K562 (cell line): ENCODE results near the gene SLC2A4. TPM values are rescaled to one million over a fixed set of nuclear protein-coding genes. Genes with fewer than 3 reads are reported as not detected.

Experiments used
- ATAC-seq: fragments of 200-7000 bp; cut with Tn5 transposase; 3 replicates; pipeline ENCODE4 v1.9.1; 2020; ENCODE audit warnings: moderate library complexity
- BruUV-seq: library from RNA; stranded (reverse); fragments of 400-500 nt; replicated peaks from 2 replicates; lab custom pipeline; 2021; lab: Mats Ljungman, UMichigan
- CTCF ChIA-PET: fragments of 300-600 bp; formaldehyde crosslinking; extraction: SDS; loops from one replicate; lab custom pipeline; 2021; ENCODE audit warnings: low intra/inter-chr PET ratio; lab: Yijun Ruan, JAX
- POLR2A ChIA-PET: fragments of 300-600, 350-650 bp; sonication (Branson Sonifier 250); formaldehyde crosslinking; extraction: SDS; loops from one replicate; lab custom pipeline; 2021; ENCODE audit warnings: antibody characterized with exemption, inconsistent platforms; lab: Yijun Ruan, JAX
- DNase-seq, 4 experiments: peaks; one replicate each; pipeline versions ENCODE4 v3.0.0 to v3.0.0-alpha.2; 2011 to 2018; ENCODE audit warnings: low spot score in 3 of 4, mixed read lengths in 3 of 4; ENCODE audit errors: extremely low read depth in 1 of 4
- FAIRE-seq: peaks from 2 replicates; lab custom pipeline; 2011; peaks lifted over from hg19 to GRCh38; lab: Jason Lieb, UNC
- H2AFZ ChIP-seq: 2 replicates; pipeline ENCODE4 v1.6.0; 2011; ENCODE audit warnings: low read depth, low read length, control low read depth, inconsistent platforms
- H3K27ac ChIP-seq: fragments of 200-600 bp; 3 replicates; pipeline ENCODE4 v1.8.0; 2011; ENCODE audit warnings: low read depth, mild to moderate bottlenecking, control low read depth, inconsistent platforms, low read length, moderate library complexity, mixed read lengths; ENCODE audit errors: extremely low read depth
- H3K27me3 ChIP-seq, 2 experiments: fragments of 300-600 bp in 1 of 2; 2 replicates in 1 of 2; 3 replicates in 1 of 2; pipeline versions ENCODE4 v1.6.0 to v1.8.0; 2011; ENCODE audit warnings: inconsistent platforms in 2 of 2, low read length in 2 of 2, mild to moderate bottlenecking in 1 of 2, mixed read lengths in 1 of 2, moderate library complexity in 1 of 2; ENCODE audit not compliant: control insufficient read depth in 2 of 2, insufficient read depth in 2 of 2
- H3K36me3 ChIP-seq: fragments of 300-600 bp; 3 replicates; pipeline ENCODE4 v1.8.0; 2011; ENCODE audit warnings: mild to moderate bottlenecking, low read length, inconsistent platforms; ENCODE audit not compliant: control insufficient read depth, insufficient read depth
- H3K4me1 ChIP-seq, 2 experiments: fragments of 200-600 bp in 1 of 2; replicated peaks in 1 of 2; 2 replicates in 1 of 2; 3 replicates in 1 of 2; pipeline versions ENCODE4 v1.5.1 to v1.8.0; 2011; ENCODE audit warnings: inconsistent platforms in 2 of 2, low read length in 2 of 2, mild to moderate bottlenecking in 1 of 2, mixed read lengths in 1 of 2, moderate library complexity in 1 of 2; ENCODE audit not compliant: control insufficient read depth in 2 of 2, insufficient read depth in 2 of 2
- H3K4me2 ChIP-seq: 2 replicates; pipeline ENCODE4 v1.6.1; 2011; ENCODE audit warnings: low read length, control low read depth, inconsistent platforms, mixed read lengths; ENCODE audit not compliant: insufficient read depth
- H3K4me3 ChIP-seq: fragments of 200-600 bp; sonication (generic), shearing (Covaris generic); 2 replicates; pipeline ENCODE4 v1.5.1; 2016; ENCODE audit warnings: control low read depth, inconsistent platforms
- H3K79me2 ChIP-seq: fragments of 200-600 bp; 3 replicates; pipeline ENCODE4 v1.8.0; 2011; ENCODE audit warnings: low read length, inconsistent platforms; ENCODE audit not compliant: control insufficient read depth, insufficient read depth
- H3K9ac ChIP-seq, 2 experiments: 2 replicates each; pipeline versions ENCODE4 v1.6.0 to v1.6.1; 2011; ENCODE audit warnings: low read depth in 2 of 2, low read length in 2 of 2, control low read depth in 1 of 2, inconsistent platforms in 1 of 2, mild to moderate bottlenecking in 1 of 2, mixed read lengths in 1 of 2; ENCODE audit not compliant: insufficient read depth in 1 of 2
- H3K9me1 ChIP-seq: one replicate; pipeline ENCODE4 v1.6.0; 2011; ENCODE audit warnings: inconsistent platforms, mild to moderate bottlenecking, low read length, moderate library complexity; ENCODE audit not compliant: control insufficient read depth, insufficient read depth
- H3K9me3 ChIP-seq: replicated peaks from 2 replicates; pipeline ENCODE4 v1.5.1; 2011; ENCODE audit warnings: low read depth, low read length, inconsistent platforms; ENCODE audit not compliant: control insufficient read depth, insufficient read depth
- H4K20me1 ChIP-seq: replicated peaks from 2 replicates; pipeline ENCODE4 v1.6.1; 2011; ENCODE audit warnings: low read length, inconsistent platforms, mixed read lengths; ENCODE audit not compliant: control insufficient read depth, insufficient read depth
- COPS2 ChIP-seq: fragments of 450-650 bp; conservative IDR thresholded peaks from 2 replicates; pipeline ENCODE4 v1.6.1; 2016; ENCODE audit warnings: mild to moderate bottlenecking, moderate library complexity
- CXXC5 ChIP-seq: fragments of 250-450 bp; sonication (Bioruptor Pico); IDR thresholded peaks from 2 replicates; pipeline ENCODE4 v1.8.0; 2022; ENCODE audit warnings: inconsistent platforms, mild to moderate bottlenecking, moderate library complexity
- MCM2 ChIP-seq: fragments of 450-650 bp; IDR thresholded peaks from 2 replicates; pipeline ENCODE4 v1.6.1; 2017; ENCODE audit warnings: low read depth, mild to moderate bottlenecking
- POU5F1 ChIP-seq: fragments of 150-350 bp; IDR thresholded peaks from 2 replicates; pipeline ENCODE4 v1.6.1; 2014; ENCODE audit warnings: borderline replicate concordance, low read length, low read depth, mild to moderate bottlenecking; ENCODE audit not compliant: partially characterized antibody
- RBM25 ChIP-seq: fragments of 200-400 bp; formaldehyde crosslinking; IDR thresholded peaks from 2 replicates; pipeline ENCODE4 v1.6.1; 2018; ENCODE audit warnings: low read length, low read depth, moderate library complexity; ENCODE audit not compliant: severe bottlenecking
- SPI1 ChIP-seq: IDR thresholded peaks from 2 replicates; pipeline ENCODE4 v1.6.1; 2011; ENCODE audit warnings: low read depth, low read length, control low read depth, borderline replicate concordance
- WGBS: fragments of 100-300 bp; shearing (Covaris generic); methylation state at CpG from one replicate; pipeline ENCODE4 v1.1.6; 2016; ENCODE audit warnings: low coverage, mixed read lengths; ENCODE audit not compliant: insufficient coverage; ENCODE audit errors: missing lambda C conversion rate; 5-methylcytosine and 5-hydroxymethylcytosine counted together
- in situ Hi-C: fragments of 300-500 bp; cut with MboI; formaldehyde crosslinking; loops from 4 replicates; pipeline ENCODE4 v1.15.0; 2018; ENCODE audit warnings: inconsistent platforms, mixed read lengths
- intact Hi-C: fragments of 100-400 bp; cut with micrococcal nuclease; formaldehyde crosslinking; loops from 2 replicates; pipeline ENCODE4 v1.14.2; 2022
- polyA plus RNA-seq, 8 experiments: library from polyadenylated mRNA; depleted of rRNA in 4 of 8; stranded (reverse) in 5 of 8; unstranded in 3 of 8; fragments of >200 nt; fragmentation: Nextera tagmentation in 2 of 8; fragmentation: Illumina TruSeq in 1 of 8; extraction: Ambion mirVana in 2 of 8; extraction: Trizol in 1 of 8; gene quantifications; 2 replicates each; pipeline versions ENCODE4 v1.2.1 to v1.2.3, GENCODE V29; 2011 to 2014; ENCODE audit warnings: inconsistent platforms in 1 of 8, missing spikeins in 1 of 8
- total RNA-seq, 7 experiments: library from RNA; depleted of rRNA in 6 of 7; stranded (reverse); fragments of >200 nt in 6 of 7; fragmentation: Illumina TruSeq in 2 of 7; extraction: Trizol in 2 of 7; gene quantifications; 2 replicates each; pipeline versions ENCODE4 v1.2.1 to v1.2.3, GENCODE V29; 2011 to 2021; ENCODE audit warnings: low replicate concordance in 1 of 7
- TF ChIP-seq, protein P1 (sequence below): IDR thresholded peaks from 2 replicates; pipeline ENCODE4 v1.6.1; 2011; ENCODE audit warnings: borderline replicate concordance, low read depth, mild to moderate bottlenecking, moderate library complexity, low read length; ENCODE audit not compliant: insufficient read depth, poor library complexity, severe bottlenecking
- TF ChIP-seq, protein P2 (sequence below): fragments of 450-650 bp; IDR thresholded peaks from 2 replicates; pipeline ENCODE4 v1.6.1; 2016; ENCODE audit warnings: borderline replicate concordance

SLC2A4 gene
- total and polyA plus RNA-seq, 9 of the 15 experiments (the other 6 are each of a cell fraction or from before 2014, with no cell fraction given), result 0.74 to 3.5 (median 1.6) TPM

DNA sequence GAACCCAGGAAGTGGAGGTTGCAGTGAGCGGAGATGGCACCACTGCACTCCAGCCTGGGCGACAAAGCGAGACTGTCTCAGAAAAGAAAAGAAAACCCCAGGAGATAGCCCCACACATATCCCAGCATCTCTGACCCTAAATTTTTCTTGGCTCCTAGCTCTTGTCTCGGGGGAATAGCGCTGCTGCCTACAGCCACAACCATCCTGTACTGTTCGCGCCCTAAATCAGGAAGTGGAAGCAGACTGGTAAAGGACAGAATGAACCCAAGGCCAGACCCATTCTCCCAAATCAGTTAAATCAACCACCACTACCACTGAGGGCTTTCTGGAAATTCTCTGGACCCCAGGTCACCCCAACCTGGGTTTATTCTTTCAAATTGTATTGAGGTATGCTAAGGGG is 31.7 kb upstream of the SLC2A4 start:
- FAIRE-seq (no peak), DNase-seq (no peak), ATAC-seq (no peak)
- TF ChIP-seq RBM25 (no peak), SPI1 (peak; percentile 70)
- CTCF ChIA-PET, result no interaction called here
- Histone ChIP-seq H4K20me1 (no peaks in the 10 kb centered on the region), H2AFZ (no peak overlapping the region), H3K4me2 (peak overlapping the region; percentile 87), H3K9ac (peak overlapping the region; percentile 97 to 98; a peak in 3 of 4 replicates), H3K9me3 (no peaks in the 10 kb centered on the region), H3K27me3 (no peaks in the 10 kb centered on the region), H3K4me3 (peak overlapping the region; percentile 95), H3K27ac (peak overlapping the region; percentile 96), H3K4me1 (peaks cover 13 to 19% of the 10 kb centered on the region in 2 experiments; a peak in 4 of 5 replicates), H3K9me1 (no peaks in the 10 kb centered on the region), H3K79me2 (peaks cover 61% of the 10 kb centered on the region), H3K36me3 (peaks cover 46% of the 10 kb centered on the region)
- 63% methylated on average over 6 of the region's 7 CpGs for WGBS
- POLR2A ChIA-PET, result interaction anchor here (1.0 to 2.5 kb wide), 2 partner anchors 14 to 20 kb away, joined by 4 to 8 read pairs; no protein-coding TSS in a partner anchor
- no TSS peak for BruUV-seq
- intact Hi-C loops, result no loop called here
- in situ Hi-C loops, result no loop called here

DNA sequence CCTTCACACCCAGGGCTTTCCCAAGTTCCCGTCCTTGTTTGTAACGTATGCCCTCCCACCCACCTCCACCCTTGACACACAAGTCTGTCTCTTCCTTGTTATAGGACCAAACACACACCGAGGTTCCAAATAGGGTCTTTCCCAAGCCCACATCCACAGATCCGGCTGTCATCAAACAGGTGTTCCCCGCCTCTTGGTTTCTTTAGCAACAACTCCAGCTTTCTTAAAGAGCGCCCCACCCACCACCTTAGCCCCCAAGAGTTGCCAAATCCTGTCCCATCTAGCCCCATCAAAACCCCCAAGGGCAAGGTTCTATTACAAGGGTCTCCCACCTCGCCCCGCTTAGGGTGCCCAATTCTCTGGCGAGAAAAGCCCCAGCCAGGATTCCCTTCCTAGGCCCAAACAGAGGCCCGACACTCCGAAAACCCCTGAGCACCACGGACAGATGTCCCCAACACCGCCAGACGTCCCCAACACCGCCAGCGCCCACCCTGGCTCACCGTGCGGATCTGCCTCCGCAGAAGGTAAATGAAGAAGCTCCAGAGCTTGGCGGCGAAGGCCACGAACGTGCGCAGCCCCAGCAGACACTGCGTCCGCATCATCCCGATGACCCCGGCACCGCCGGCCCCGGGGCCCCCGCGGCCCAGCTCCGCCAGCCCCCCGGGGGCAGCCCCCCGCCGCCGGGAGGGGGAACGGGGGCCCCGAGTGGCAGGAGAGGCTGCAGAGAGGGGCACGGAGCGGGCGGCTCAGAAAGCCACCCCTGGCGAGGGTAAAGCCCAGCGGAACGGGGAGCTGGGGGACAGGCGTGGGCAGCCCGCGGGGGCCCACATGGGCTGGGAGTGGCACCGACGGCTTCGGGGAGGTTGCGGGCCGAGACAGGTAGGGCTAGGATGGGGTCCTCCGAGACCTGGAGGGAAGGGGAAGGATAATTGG is 30.6 kb upstream of the SLC2A4 start:
- CTCF ChIA-PET, result no interaction called here
- Histone ChIP-seq H3K27ac (peak overlapping the region; percentile 96), H3K4me1 (peaks cover 13 to 19% of the 10 kb centered on the region in 2 experiments; a peak in 4 of 5 replicates), H2AFZ (no peak overlapping the region; the same call in 1 of the 2 replicates), H3K9ac (peak overlapping the region; percentile 97 to 98), H3K4me3 (peak overlapping the region; percentile 95), H3K79me2 (peaks cover 61% of the 10 kb centered on the region), H3K36me3 (peaks cover 48% of the 10 kb centered on the region), H3K4me2 (peak overlapping the region; percentile 87), H3K9me1 (no peaks in the 10 kb centered on the region), H3K9me3 (no peaks in the 10 kb centered on the region), H4K20me1 (no peaks in the 10 kb centered on the region), H3K27me3 (no peaks in the 10 kb centered on the region)
- intact Hi-C loops, result no loop called here
- ATAC-seq, result peak; percentile 12
- BruUV-seq, result no TSS peak
- no peak for FAIRE-seq
- in situ Hi-C loops, result no loop called here
- POLR2A ChIA-PET, result interaction anchor here (0.5 to 2.5 kb wide), 7 partner anchors 9 to 199 kb away, joined by 3 to 16 read pairs (median 4); partner anchors contain the start of genes GABARAP and PHF23
- 0% methylated on average over 9 of the region's 55 CpGs for WGBS
- no peak for DNase-seq
- TF ChIP-seq, protein P1, sequence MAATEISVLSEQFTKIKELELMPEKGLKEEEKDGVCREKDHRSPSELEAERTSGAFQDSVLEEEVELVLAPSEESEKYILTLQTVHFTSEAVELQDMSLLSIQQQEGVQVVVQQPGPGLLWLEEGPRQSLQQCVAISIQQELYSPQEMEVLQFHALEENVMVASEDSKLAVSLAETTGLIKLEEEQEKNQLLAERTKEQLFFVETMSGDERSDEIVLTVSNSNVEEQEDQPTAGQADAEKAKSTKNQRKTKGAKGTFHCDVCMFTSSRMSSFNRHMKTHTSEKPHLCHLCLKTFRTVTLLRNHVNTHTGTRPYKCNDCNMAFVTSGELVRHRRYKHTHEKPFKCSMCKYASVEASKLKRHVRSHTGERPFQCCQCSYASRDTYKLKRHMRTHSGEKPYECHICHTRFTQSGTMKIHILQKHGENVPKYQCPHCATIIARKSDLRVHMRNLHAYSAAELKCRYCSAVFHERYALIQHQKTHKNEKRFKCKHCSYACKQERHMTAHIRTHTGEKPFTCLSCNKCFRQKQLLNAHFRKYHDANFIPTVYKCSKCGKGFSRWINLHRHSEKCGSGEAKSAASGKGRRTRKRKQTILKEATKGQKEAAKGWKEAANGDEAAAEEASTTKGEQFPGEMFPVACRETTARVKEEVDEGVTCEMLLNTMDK, result no peak
- TF ChIP-seq COPS2 (no peak), MCM2 (no peak), POU5F1 (no peak), CXXC5 (CRISPR knock-in tag) (no peak)
- TF ChIP-seq, protein P2, sequence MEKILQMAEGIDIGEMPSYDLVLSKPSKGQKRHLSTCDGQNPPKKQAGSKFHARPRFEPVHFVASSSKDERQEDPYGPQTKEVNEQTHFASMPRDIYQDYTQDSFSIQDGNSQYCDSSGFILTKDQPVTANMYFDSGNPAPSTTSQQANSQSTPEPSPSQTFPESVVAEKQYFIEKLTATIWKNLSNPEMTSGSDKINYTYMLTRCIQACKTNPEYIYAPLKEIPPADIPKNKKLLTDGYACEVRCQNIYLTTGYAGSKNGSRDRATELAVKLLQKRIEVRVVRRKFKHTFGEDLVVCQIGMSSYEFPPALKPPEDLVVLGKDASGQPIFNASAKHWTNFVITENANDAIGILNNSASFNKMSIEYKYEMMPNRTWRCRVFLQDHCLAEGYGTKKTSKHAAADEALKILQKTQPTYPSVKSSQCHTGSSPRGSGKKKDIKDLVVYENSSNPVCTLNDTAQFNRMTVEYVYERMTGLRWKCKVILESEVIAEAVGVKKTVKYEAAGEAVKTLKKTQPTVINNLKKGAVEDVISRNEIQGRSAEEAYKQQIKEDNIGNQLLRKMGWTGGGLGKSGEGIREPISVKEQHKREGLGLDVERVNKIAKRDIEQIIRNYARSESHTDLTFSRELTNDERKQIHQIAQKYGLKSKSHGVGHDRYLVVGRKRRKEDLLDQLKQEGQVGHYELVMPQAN, result peak; percentile 16; the same call in 1 of the 2 replicates
